SK-N-SH (cell line): ENCODE data around the gene KRT74. TPM values are rescaled to one million over a fixed set of nuclear protein-coding genes. Genes with fewer than 3 reads are reported as not detected.

Experiments
- CTCF ChIA-PET: fragments of 300-600, 350-600 bp; formaldehyde crosslinking; extraction: SDS; loops from one replicate; lab custom pipeline; 2021; lab: Yijun Ruan, JAX
- POLR2A ChIA-PET: fragments of 350-600 bp; sonication (Branson Sonifier 250); formaldehyde crosslinking; extraction: SDS; loops from one replicate; lab custom pipeline; 2020; ENCODE audit warnings: antibody characterized with exemption, inconsistent platforms; lab: Yijun Ruan, JAX
- DNase-seq: peaks from one replicate; pipeline ENCODE4 v3.0.0; 2012
- H2AFZ ChIP-seq: fragments of 200-600 bp; sonication (generic); 2 replicates; pipeline ENCODE4 v1.8.1; 2016; ENCODE audit warnings: antibody characterized with exemption, mild to moderate bottlenecking, low read depth
- H3F3A ChIP-seq: fragments of 200-600 bp; sonication (generic); replicated peaks from 2 replicates; pipeline ENCODE3; 2016; ENCODE audit warnings: antibody characterized with exemption, mild to moderate bottlenecking; ENCODE audit not compliant: insufficient read depth
- H3K27ac ChIP-seq, 2 experiments: fragments of 200-500 bp in 1 of 2; fragments of 200-600 bp in 1 of 2; sonication (Bioruptor generic) in 1 of 2; sonication (generic), shearing (Covaris generic) in 1 of 2; 2 replicates each; pipeline versions ENCODE4 v1.5.1 to v1.6.1; 2014 to 2016; ENCODE audit warnings: low read depth in 2 of 2, inconsistent platforms in 1 of 2, low read length in 1 of 2, mild to moderate bottlenecking in 1 of 2, mixed read lengths in 1 of 2
- H3K27me3 ChIP-seq: fragments of 200-600 bp; sonication (generic), shearing (Covaris generic); 2 replicates; pipeline ENCODE4 v1.6.1; 2016; ENCODE audit warnings: mixed run types; ENCODE audit not compliant: insufficient read depth
- H3K36me3 ChIP-seq, 2 experiments: fragments of 200-500 bp in 1 of 2; fragments of 200-600 bp in 1 of 2; sonication (Bioruptor generic) in 1 of 2; sonication (generic) in 1 of 2; replicated peaks in 1 of 2; 2 replicates each; pipeline versions ENCODE3 to v1.5.1; 2014 to 2016; ENCODE audit warnings: low read length in 1 of 2, mild to moderate bottlenecking in 1 of 2; ENCODE audit not compliant: insufficient read depth in 2 of 2, control insufficient read depth in 1 of 2
- H3K4me1 ChIP-seq, 2 experiments: fragments of 200-500 bp in 1 of 2; fragments of 200-600 bp in 1 of 2; sonication (Bioruptor generic) in 1 of 2; sonication (generic), shearing (Covaris generic) in 1 of 2; 2 replicates each; pipeline versions ENCODE4 v1.5.1 to v1.6.1; 2014 to 2016; ENCODE audit warnings: low read depth in 1 of 2, low read length in 1 of 2, mixed run types in 1 of 2; ENCODE audit not compliant: insufficient read depth in 2 of 2, control insufficient read depth in 1 of 2
- H3K4me2 ChIP-seq: fragments of 200-600 bp; sonication (generic), shearing (Covaris generic); 2 replicates; pipeline ENCODE4 v1.6.1; 2017; ENCODE audit warnings: mixed run types
- H3K4me3 ChIP-seq, 2 experiments: fragments of 200-500 bp in 1 of 2; fragments of 200-600 bp in 1 of 2; sonication (Bioruptor generic) in 1 of 2; sonication (generic), shearing (Covaris generic) in 1 of 2; 2 replicates each; pipeline versions ENCODE4 v1.5.1 to v1.8.1; 2014 to 2016; ENCODE audit warnings: low read depth in 2 of 2, inconsistent platforms in 1 of 2, low read length in 1 of 2, mild to moderate bottlenecking in 1 of 2, mixed read lengths in 1 of 2, moderate library complexity in 1 of 2
- H3K79me2 ChIP-seq: fragments of 200-600 bp; sonication (generic); 2 replicates; pipeline ENCODE4 v1.8.1; 2017; ENCODE audit warnings: mild to moderate bottlenecking; ENCODE audit not compliant: insufficient read depth
- H3K9ac ChIP-seq: fragments of 200-600 bp; sonication (generic); 2 replicates; pipeline ENCODE4 v1.6.1; 2017; ENCODE audit warnings: mixed run types
- H3K9me2 ChIP-seq: fragments of 200-600 bp; sonication (generic); 2 replicates; pipeline ENCODE4 v1.6.1; 2017; ENCODE audit warnings: mixed run types
- H3K9me3 ChIP-seq: fragments of 200-600 bp; sonication (generic); 2 replicates; pipeline ENCODE4 v1.6.1; 2017; ENCODE audit warnings: mixed run types, mild to moderate bottlenecking, moderate library complexity
- H4K20me1 ChIP-seq: fragments of 200-600 bp; sonication (generic); 2 replicates; pipeline ENCODE4 v1.6.1; 2017; ENCODE audit warnings: mild to moderate bottlenecking, mixed run types; ENCODE audit not compliant: insufficient read depth
- CHD2 ChIP-seq: fragments of 150-350 bp; IDR thresholded peaks from 2 replicates; pipeline ENCODE4 v1.6.1; 2018; ENCODE audit warnings: low read length; ENCODE audit not compliant: partially characterized antibody
- EZH2phosphoT487 ChIP-seq: fragments of 200-600 bp; sonication (generic); IDR thresholded peaks from 2 replicates; pipeline ENCODE4 v1.6.1; 2017; ENCODE audit warnings: low read depth, mixed run types, mild to moderate bottlenecking, antibody characterized with exemption, moderate library complexity, borderline replicate concordance
- FOXM1 ChIP-seq: IDR thresholded peaks from 2 replicates; pipeline ENCODE4 v1.4.0; 2012; ENCODE audit warnings: low read depth, mild to moderate bottlenecking
- GABPA ChIP-seq: IDR thresholded peaks from 2 replicates; pipeline ENCODE4 v1.4.0; 2012; ENCODE audit warnings: low read depth, mild to moderate bottlenecking
- IRF3 ChIP-seq: fragments of 150-350 bp; IDR thresholded peaks from 2 replicates; pipeline ENCODE4 v1.6.1; 2016; ENCODE audit warnings: mild to moderate bottlenecking, low read depth, low read length
- NFIC ChIP-seq: IDR thresholded peaks from 2 replicates; pipeline ENCODE4 v1.4.0; 2012; ENCODE audit warnings: borderline replicate concordance
- PBX3 ChIP-seq: IDR thresholded peaks from 2 replicates; pipeline ENCODE4; 2012
- POLR2AphosphoS5 ChIP-seq: IDR thresholded peaks from 2 replicates; pipeline ENCODE4 v1.6.1; 2012; ENCODE audit warnings: low read depth, low read length
- SIN3A ChIP-seq: IDR thresholded peaks from 2 replicates; pipeline ENCODE4 v1.6.1; 2012; ENCODE audit warnings: low read depth, mild to moderate bottlenecking, low read length, moderate library complexity, borderline replicate concordance
- SMC3 ChIP-seq: IDR thresholded peaks from 2 replicates; pipeline ENCODE4 v1.6.1; 2012; ENCODE audit warnings: low read depth, low read length, improper control_type of control experiment
- TAF1 ChIP-seq: IDR thresholded peaks from 2 replicates; pipeline ENCODE4 v1.6.1; 2012; ENCODE audit warnings: low read depth, mild to moderate bottlenecking, low read length, moderate library complexity, borderline replicate concordance
- USF2 ChIP-seq: fragments of 150-350 bp; IDR thresholded peaks from 2 replicates; pipeline ENCODE4 v1.6.1; 2017; ENCODE audit warnings: antibody characterized with exemption, low read length, low read depth, borderline replicate concordance
- YY1 ChIP-seq: IDR thresholded peaks from 2 replicates; pipeline ENCODE4 v1.4.0; 2012; ENCODE audit warnings: low read depth, mild to moderate bottlenecking
- ZBTB33 ChIP-seq: IDR thresholded peaks from 2 replicates; pipeline ENCODE4 v1.4.0; 2012; ENCODE audit warnings: low read depth, borderline replicate concordance
- WGBS: methylation state at CpG from one replicate; pipeline ENCODE4 v1.1.6; 2017; ENCODE audit warnings: low lambda C conversion rate; 5-methylcytosine and 5-hydroxymethylcytosine counted together
- polyA plus RNA-seq, 3 experiments: library from polyadenylated mRNA; depleted of rRNA; stranded (reverse); fragments of >200 nt; gene quantifications; 2 replicates each; pipeline ENCODE4 v1.2.3, GENCODE V29; 2012

Gene KRT74
- polyA plus RNA-seq, 1 of the 3 experiments (the other 2 are of a cell fraction) = not detected

- Histone ChIP-seq H3K27me3 (peaks cover 66% of the 10 kb centered on the region; the same call in 1 of the 2 replicates), H3K27ac (no peak overlapping the region), H3K36me3 (no peaks in the 10 kb centered on the region), H3K79me2 (no peaks in the 10 kb centered on the region), H3K4me2 (no peak overlapping the region), H3K9ac (no peak overlapping the region), H3K9me2 (no peaks in the 10 kb centered on the region), H2AFZ (no peak overlapping the region), H3K4me1 (no peaks in the 10 kb centered on the region), H3F3A (no peaks in the 10 kb centered on the region), H4K20me1 (no peaks in the 10 kb centered on the region), H3K4me3 (no peak overlapping the region), H3K9me3 (no peaks in the 10 kb centered on the region)
- 28% methylated on average over 6 of the region's 9 CpGs for WGBS
- ChIA-PET CTCF (no interaction called here), POLR2A (no interaction called here)
- no peak for DNase-seq
- TF ChIP-seq YY1 = no peak
- TF ChIP-seq EZH2phosphoT487 = no peak
- TF ChIP-seq SMC3 = no peak
- TF ChIP-seq SIN3A = no peak
- TF ChIP-seq NFIC = no peak
- no peak for TF ChIP-seq ZBTB33
- TF ChIP-seq GABPA = no peak
- no peak for TF ChIP-seq POLR2AphosphoS5
- no peak for TF ChIP-seq IRF3
- TF ChIP-seq PBX3 = no peak
- no peak for TF ChIP-seq FOXM1
- TF ChIP-seq TAF1 = no peak
- no peak for TF ChIP-seq CHD2
- TF ChIP-seq USF2 = no peak
These were observed 39.9 kb upstream of the KRT74 start for GRCh38 chr12:52613384-52614030.
